Measurements from ENCODE around the gene CACTIN.

- TF ChIP-seq CTCF (conservative IDR thresholded peaks at IDR 0.05; ENCODE audit: low read depth, low read length) (no peak), EZH2 (IDR thresholded peaks at IDR 0.05; ENCODE audit: borderline replicate concordance, low read depth, low read length, poor library complexity, severe bottlenecking) (no peak)
These were observed 49.7 kb downstream of the CACTIN start for GRCh38 chr19:3576696-3577443.

Data from A673 (cell line).